GM23338 (cell line): ENCODE measurements around the gene CACNA1C. TPM values are rescaled to one million over a fixed set of nuclear protein-coding genes. Genes with fewer than 3 reads are reported as not detected.

Experiments
- ATAC-seq: fragments of 200-7000 bp; cut with Tn5 transposase; 3 replicates; pipeline ENCODE4 v1.9.1; 2020
- DNase-seq: peaks from one replicate; pipeline ENCODE4 v3.0.0-alpha.2; 2015; ENCODE audit warnings: low spot score
- H2AFZ ChIP-seq: fragments of 200-600 bp; sonication (generic); 2 replicates; pipeline ENCODE4 v1.8.0; 2016; ENCODE audit warnings: antibody characterized with exemption, mild to moderate bottlenecking, moderate library complexity
- H3F3A ChIP-seq: fragments of 200-600 bp; sonication (generic); replicated peaks from 2 replicates; pipeline ENCODE4 v1.8.0; 2017; ENCODE audit warnings: antibody characterized with exemption, mixed run types, low read depth
- H3K27ac ChIP-seq: fragments of 200-600 bp; sonication (generic); 2 replicates; pipeline ENCODE4 v1.6.1; 2016; ENCODE audit warnings: low read depth
- H3K27me3 ChIP-seq: fragments of 200-600 bp; sonication (generic); 2 replicates; pipeline ENCODE4 v1.8.0; 2016; ENCODE audit warnings: mild to moderate bottlenecking, mixed run types, moderate library complexity; ENCODE audit not compliant: insufficient read depth
- H3K36me3 ChIP-seq: fragments of 200-600 bp; sonication (generic); 2 replicates; pipeline ENCODE4 v1.8.0; 2016; ENCODE audit warnings: mild to moderate bottlenecking; ENCODE audit not compliant: insufficient read depth
- H3K4me1 ChIP-seq: fragments of 200-600 bp; sonication (generic); 2 replicates; pipeline ENCODE4 v1.8.0; 2016; ENCODE audit warnings: mild to moderate bottlenecking, moderate library complexity; ENCODE audit not compliant: insufficient read depth
- H3K4me2 ChIP-seq: fragments of 200-600 bp; sonication (generic); 2 replicates; pipeline ENCODE4 v1.7.1; 2017; ENCODE audit warnings: mixed run types
- H3K4me3 ChIP-seq: fragments of 200-600 bp; sonication (generic); 2 replicates; pipeline ENCODE4 v1.6.1; 2016; ENCODE audit warnings: mixed run types
- H3K79me2 ChIP-seq: fragments of 200-600 bp; sonication (generic); replicated peaks from 2 replicates; pipeline ENCODE4 v1.8.0; 2017; ENCODE audit warnings: mild to moderate bottlenecking; ENCODE audit not compliant: insufficient read depth
- H3K9me2 ChIP-seq: fragments of 200-600 bp; sonication (generic); 2 replicates; pipeline ENCODE4 v1.8.0; 2017; ENCODE audit not compliant: insufficient read depth
- H4K20me1 ChIP-seq: fragments of 200-600 bp; sonication (generic); replicated peaks from 2 replicates; pipeline ENCODE4 v1.8.0; 2017; ENCODE audit warnings: mild to moderate bottlenecking; ENCODE audit not compliant: insufficient read depth
- H3K27ac Mint-ChIP-seq: 2 replicates; pipeline ENCODE4 v1.8.0; 2020; ENCODE audit warnings: inconsistent platforms, mild to moderate bottlenecking, moderate library complexity, mixed read lengths
- H3K27me3 Mint-ChIP-seq: 3 replicates; pipeline ENCODE4 v1.8.0; 2022; ENCODE audit warnings: low read depth, mild to moderate bottlenecking, moderate library complexity, mixed read lengths, inconsistent platforms; ENCODE audit not compliant: insufficient read depth, poor library complexity
- H3K36me3 Mint-ChIP-seq: 3 replicates; pipeline ENCODE4 v1.8.0; 2021; ENCODE audit warnings: low read depth, mild to moderate bottlenecking, inconsistent platforms, moderate library complexity, mixed read lengths
- H3K4me1 Mint-ChIP-seq: 3 replicates; pipeline ENCODE4 v1.8.0; 2020; ENCODE audit warnings: mild to moderate bottlenecking, inconsistent platforms, mixed read lengths
- H3K4me3 Mint-ChIP-seq: 3 replicates; pipeline ENCODE4 v1.8.0; 2021; ENCODE audit warnings: moderate library complexity, mild to moderate bottlenecking, inconsistent platforms, mixed read lengths
- H3K9me3 Mint-ChIP-seq: 3 replicates; pipeline ENCODE4 v1.8.0; 2020; ENCODE audit warnings: moderate library complexity, mild to moderate bottlenecking, inconsistent platforms, mixed read lengths
- CREB1 ChIP-seq: fragments of 250-450 bp; sonication (Bioruptor Pico); IDR thresholded peaks from 2 replicates; pipeline ENCODE4 v1.5.0; 2020; ENCODE audit warnings: low read depth, mild to moderate bottlenecking, moderate library complexity
- ETS1 ChIP-seq: IDR thresholded peaks from 2 replicates; pipeline ENCODE4 v1.6.1; 2016; ENCODE audit warnings: antibody characterized with exemption
- EZH2 ChIP-seq: fragments of 200-600 bp; sonication (generic); IDR thresholded peaks from one replicate; pipeline ENCODE4 v1.8.0; 2017; ENCODE audit warnings: antibody characterized with exemption, mild to moderate bottlenecking, low read depth; ENCODE audit not compliant: unreplicated experiment
- EZH2phosphoT487 ChIP-seq: fragments of 200-600 bp; sonication (generic); IDR thresholded peaks from one replicate; pipeline ENCODE4 v1.8.1; 2018; ENCODE audit warnings: antibody characterized with exemption; ENCODE audit not compliant: unreplicated experiment
- JUNB ChIP-seq: IDR thresholded peaks from one replicate; pipeline ENCODE4 v1.6.1; 2016; ENCODE audit warnings: antibody characterized with exemption; ENCODE audit not compliant: unreplicated experiment
- NANOG ChIP-seq: IDR thresholded peaks from 2 replicates; pipeline ENCODE4 v1.6.1; 2016; ENCODE audit warnings: antibody characterized with exemption, borderline replicate concordance
- POLR2AphosphoS5 ChIP-seq: IDR thresholded peaks from 2 replicates; pipeline ENCODE4 v1.6.1; 2016; ENCODE audit warnings: antibody characterized with exemption, low read depth
- STAT1 ChIP-seq: IDR thresholded peaks from one replicate; pipeline ENCODE4 v1.6.1; 2016; ENCODE audit warnings: antibody characterized with exemption; ENCODE audit not compliant: unreplicated experiment
- ZNF114 ChIP-seq: fragments of 250-450 bp; sonication (Bioruptor Pico); IDR thresholded peaks from 2 replicates; pipeline ENCODE4 v1.5.0; 2020; ENCODE audit warnings: mild to moderate bottlenecking, moderate library complexity
- ZNF331 ChIP-seq: fragments of 250-450 bp; sonication (Bioruptor Pico); IDR thresholded peaks from 2 replicates; pipeline ENCODE4 v1.5.0; 2020; ENCODE audit warnings: low read depth, mild to moderate bottlenecking, moderate library complexity
- polyA plus RNA-seq: library from polyadenylated mRNA; unstranded; fragments of >200 nt; fragmentation: Nextera tagmentation; extraction: Ambion mirVana; gene quantifications from 2 replicates; pipeline ENCODE4 v1.2.1, GENCODE V29; 2016
- total RNA-seq: library from RNA; depleted of rRNA; stranded (reverse); fragments of >200 nt; shearing (Covaris generic); gene quantifications from 2 replicates; pipeline ENCODE4 v1.2.3, GENCODE V29; 2014
- TF ChIP-seq, protein P1 (sequence below), 2 experiments: fragments of 200-600 bp in 1 of 2; sonication (generic) in 1 of 2; conservative IDR thresholded peaks; 2 replicates each; pipeline versions ENCODE4 v1.5.1 to v1.6.1; 2016 to 2017; ENCODE audit warnings: antibody characterized with exemption in 2 of 2, low read depth in 2 of 2, mild to moderate bottlenecking in 2 of 2, moderate library complexity in 1 of 2
- TF ChIP-seq, protein P2 (sequence below): IDR thresholded peaks from one replicate; pipeline ENCODE4 v1.6.1; 2018; ENCODE audit warnings: antibody characterized with exemption; ENCODE audit not compliant: unreplicated experiment
- TF ChIP-seq, protein P3 (sequence below): fragments of 250-450 bp; sonication (Bioruptor Pico); IDR thresholded peaks from 2 replicates; pipeline ENCODE4 v1.5.0; 2020; ENCODE audit warnings: mild to moderate bottlenecking, moderate library complexity

CACNA1C gene
- total and polyA plus RNA-seq, 2 experiments from 2014 or later: 0.78 to 2.1 TPM

DNA sequence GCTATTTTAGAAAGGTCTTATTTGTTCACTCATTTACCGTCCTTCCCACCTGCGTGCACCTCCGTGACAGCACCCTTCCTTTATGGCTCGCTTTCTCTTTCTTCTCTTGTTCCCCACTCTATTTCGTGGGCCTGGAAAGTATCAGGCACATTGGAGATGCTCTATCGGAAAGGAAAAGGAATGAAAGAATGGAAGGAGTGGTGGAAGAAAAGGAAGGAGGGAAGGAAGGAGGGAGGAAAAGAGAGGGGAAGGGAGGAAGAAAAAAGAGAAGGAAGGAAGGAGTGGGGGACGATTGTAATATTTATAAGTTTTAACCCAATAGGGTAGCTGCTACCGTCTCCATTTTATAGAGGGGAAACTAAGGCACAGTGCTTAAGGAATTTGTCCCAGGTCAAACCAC is 363.4 kb downstream of the CACNA1C start:
- H3K9me2 ChIP-seq: no peaks in the 10 kb centered on the region
- Mint-ChIP-seq H3K36me3 (no peaks in the 10 kb centered on the region), H3K27ac (peak overlapping the region; percentile 57; the same call in 1 of the 2 replicates), H3K4me1 (peaks cover 49% of the 10 kb centered on the region), H3K9me3 (no peaks in the 10 kb centered on the region), H3K27me3 (peaks cover 3% of the 10 kb centered on the region), H3K4me3 (no peak overlapping the region)
- no peaks in the 10 kb centered on the region for H4K20me1 ChIP-seq
- no peak for DNase-seq
- H3K4me1 ChIP-seq: peaks cover 24% of the 10 kb centered on the region
- no peak overlapping the region for H3K4me3 ChIP-seq
- TF ChIP-seq EZH2phosphoT487 (no peak), STAT1 (no peak), JUNB (no peak), ZNF114 (no peak), ZNF331 (CRISPR knock-in tag) (no peak), NANOG (no peak), ETS1 (no peak), CREB1 (CRISPR knock-in tag) (no peak), EZH2 (no peak), POLR2AphosphoS5 (no peak)
- TF ChIP-seq, protein P1, sequence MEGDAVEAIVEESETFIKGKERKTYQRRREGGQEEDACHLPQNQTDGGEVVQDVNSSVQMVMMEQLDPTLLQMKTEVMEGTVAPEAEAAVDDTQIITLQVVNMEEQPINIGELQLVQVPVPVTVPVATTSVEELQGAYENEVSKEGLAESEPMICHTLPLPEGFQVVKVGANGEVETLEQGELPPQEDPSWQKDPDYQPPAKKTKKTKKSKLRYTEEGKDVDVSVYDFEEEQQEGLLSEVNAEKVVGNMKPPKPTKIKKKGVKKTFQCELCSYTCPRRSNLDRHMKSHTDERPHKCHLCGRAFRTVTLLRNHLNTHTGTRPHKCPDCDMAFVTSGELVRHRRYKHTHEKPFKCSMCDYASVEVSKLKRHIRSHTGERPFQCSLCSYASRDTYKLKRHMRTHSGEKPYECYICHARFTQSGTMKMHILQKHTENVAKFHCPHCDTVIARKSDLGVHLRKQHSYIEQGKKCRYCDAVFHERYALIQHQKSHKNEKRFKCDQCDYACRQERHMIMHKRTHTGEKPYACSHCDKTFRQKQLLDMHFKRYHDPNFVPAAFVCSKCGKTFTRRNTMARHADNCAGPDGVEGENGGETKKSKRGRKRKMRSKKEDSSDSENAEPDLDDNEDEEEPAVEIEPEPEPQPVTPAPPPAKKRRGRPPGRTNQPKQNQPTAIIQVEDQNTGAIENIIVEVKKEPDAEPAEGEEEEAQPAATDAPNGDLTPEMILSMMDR (conservative IDR thresholded peaks at IDR 0.05; ENCODE audit: low read depth in 2 of 2): no peak
- TF ChIP-seq, protein P2, sequence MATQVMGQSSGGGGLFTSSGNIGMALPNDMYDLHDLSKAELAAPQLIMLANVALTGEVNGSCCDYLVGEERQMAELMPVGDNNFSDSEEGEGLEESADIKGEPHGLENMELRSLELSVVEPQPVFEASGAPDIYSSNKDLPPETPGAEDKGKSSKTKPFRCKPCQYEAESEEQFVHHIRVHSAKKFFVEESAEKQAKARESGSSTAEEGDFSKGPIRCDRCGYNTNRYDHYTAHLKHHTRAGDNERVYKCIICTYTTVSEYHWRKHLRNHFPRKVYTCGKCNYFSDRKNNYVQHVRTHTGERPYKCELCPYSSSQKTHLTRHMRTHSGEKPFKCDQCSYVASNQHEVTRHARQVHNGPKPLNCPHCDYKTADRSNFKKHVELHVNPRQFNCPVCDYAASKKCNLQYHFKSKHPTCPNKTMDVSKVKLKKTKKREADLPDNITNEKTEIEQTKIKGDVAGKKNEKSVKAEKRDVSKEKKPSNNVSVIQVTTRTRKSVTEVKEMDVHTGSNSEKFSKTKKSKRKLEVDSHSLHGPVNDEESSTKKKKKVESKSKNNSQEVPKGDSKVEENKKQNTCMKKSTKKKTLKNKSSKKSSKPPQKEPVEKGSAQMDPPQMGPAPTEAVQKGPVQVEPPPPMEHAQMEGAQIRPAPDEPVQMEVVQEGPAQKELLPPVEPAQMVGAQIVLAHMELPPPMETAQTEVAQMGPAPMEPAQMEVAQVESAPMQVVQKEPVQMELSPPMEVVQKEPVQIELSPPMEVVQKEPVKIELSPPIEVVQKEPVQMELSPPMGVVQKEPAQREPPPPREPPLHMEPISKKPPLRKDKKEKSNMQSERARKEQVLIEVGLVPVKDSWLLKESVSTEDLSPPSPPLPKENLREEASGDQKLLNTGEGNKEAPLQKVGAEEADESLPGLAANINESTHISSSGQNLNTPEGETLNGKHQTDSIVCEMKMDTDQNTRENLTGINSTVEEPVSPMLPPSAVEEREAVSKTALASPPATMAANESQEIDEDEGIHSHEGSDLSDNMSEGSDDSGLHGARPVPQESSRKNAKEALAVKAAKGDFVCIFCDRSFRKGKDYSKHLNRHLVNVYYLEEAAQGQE: no peak
- TF ChIP-seq, protein P3, sequence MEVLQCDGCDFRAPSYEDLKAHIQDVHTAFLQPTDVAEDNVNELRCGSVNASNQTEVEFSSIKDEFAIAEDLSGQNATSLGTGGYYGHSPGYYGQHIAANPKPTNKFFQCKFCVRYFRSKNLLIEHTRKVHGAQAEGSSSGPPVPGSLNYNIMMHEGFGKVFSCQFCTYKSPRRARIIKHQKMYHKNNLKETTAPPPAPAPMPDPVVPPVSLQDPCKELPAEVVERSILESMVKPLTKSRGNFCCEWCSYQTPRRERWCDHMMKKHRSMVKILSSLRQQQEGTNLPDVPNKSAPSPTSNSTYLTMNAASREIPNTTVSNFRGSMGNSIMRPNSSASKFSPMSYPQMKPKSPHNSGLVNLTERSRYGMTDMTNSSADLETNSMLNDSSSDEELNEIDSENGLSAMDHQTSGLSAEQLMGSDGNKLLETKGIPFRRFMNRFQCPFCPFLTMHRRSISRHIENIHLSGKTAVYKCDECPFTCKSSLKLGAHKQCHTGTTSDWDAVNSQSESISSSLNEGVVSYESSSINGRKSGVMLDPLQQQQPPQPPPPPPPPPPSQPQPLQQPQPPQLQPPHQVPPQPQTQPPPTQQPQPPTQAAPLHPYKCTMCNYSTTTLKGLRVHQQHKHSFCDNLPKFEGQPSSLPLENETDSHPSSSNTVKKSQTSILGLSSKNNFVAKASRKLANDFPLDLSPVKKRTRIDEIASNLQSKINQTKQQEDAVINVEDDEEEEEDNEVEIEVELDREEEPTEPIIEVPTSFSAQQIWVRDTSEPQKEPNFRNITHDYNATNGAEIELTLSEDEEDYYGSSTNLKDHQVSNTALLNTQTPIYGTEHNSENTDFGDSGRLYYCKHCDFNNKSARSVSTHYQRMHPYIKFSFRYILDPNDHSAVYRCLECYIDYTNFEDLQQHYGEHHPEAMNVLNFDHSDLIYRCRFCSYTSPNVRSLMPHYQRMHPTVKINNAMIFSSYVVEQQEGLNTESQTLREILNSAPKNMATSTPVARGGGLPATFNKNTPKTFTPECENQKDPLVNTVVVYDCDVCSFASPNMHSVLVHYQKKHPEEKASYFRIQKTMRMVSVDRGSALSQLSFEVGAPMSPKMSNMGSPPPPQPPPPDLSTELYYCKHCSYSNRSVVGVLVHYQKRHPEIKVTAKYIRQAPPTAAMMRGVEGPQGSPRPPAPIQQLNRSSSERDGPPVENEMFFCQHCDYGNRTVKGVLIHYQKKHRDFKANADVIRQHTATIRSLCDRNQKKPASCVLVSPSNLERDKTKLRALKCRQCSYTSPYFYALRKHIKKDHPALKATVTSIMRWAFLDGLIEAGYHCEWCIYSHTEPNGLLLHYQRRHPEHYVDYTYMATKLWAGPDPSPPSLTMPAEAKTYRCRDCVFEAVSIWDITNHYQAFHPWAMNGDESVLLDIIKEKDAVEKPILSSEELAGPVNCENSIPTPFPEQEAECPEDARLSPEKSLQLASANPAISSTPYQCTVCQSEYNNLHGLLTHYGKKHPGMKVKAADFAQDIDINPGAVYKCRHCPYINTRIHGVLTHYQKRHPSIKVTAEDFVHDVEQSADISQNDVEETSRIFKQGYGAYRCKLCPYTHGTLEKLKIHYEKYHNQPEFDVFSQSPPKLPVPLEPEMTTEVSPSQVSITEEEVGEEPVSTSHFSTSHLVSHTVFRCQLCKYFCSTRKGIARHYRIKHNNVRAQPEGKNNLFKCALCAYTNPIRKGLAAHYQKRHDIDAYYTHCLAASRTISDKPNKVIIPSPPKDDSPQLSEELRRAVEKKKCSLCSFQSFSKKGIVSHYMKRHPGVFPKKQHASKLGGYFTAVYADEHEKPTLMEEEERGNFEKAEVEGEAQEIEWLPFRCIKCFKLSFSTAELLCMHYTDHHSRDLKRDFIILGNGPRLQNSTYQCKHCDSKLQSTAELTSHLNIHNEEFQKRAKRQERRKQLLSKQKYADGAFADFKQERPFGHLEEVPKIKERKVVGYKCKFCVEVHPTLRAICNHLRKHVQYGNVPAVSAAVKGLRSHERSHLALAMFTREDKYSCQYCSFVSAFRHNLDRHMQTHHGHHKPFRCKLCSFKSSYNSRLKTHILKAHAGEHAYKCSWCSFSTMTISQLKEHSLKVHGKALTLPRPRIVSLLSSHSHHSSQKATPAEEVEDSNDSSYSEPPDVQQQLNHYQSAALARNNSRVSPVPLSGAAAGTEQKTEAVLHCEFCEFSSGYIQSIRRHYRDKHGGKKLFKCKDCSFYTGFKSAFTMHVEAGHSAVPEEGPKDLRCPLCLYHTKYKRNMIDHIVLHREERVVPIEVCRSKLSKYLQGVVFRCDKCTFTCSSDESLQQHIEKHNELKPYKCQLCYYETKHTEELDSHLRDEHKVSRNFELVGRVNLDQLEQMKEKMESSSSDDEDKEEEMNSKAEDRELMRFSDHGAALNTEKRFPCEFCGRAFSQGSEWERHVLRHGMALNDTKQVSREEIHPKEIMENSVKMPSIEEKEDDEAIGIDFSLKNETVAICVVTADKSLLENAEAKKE: no peak
- no peaks in the 10 kb centered on the region for H3K36me3 ChIP-seq
- H3K27ac ChIP-seq: no peak overlapping the region
- H2AFZ ChIP-seq: peak overlapping the region; percentile 38; the same call in 1 of the 2 replicates
- ATAC-seq: no peak
- H3F3A ChIP-seq: no peaks in the 10 kb centered on the region
- no peaks in the 10 kb centered on the region for H3K27me3 ChIP-seq
- no peak overlapping the region for H3K4me2 ChIP-seq
- H3K79me2 ChIP-seq: no peaks in the 10 kb centered on the region
